Mesenteric fat pad (tissue), 1 donor: Measurements from ENCODE around the gene GSTM5. TPM values are rescaled to one million over a fixed set of nuclear protein-coding genes. Genes with fewer than 3 reads are reported as not detected.
"Not testable (repeated sequence)": the region's sequence is repeated elsewhere in the genome, so short reads cannot be mapped to it uniquely, and the experiment has no call there.

Source experiments
- DNase-seq: peaks from one replicate; pipeline ENCODE4 v3.0.0-alpha.2; 2020; ENCODE audit warnings: low spot score
- total RNA-seq: library from RNA; stranded (reverse); fragmentation: NEBNext Ultra II Directional; extraction: Animal tissue kit (Norgen Biotek cat#: 25700); gene quantifications from one replicate; pipeline ENCODE4 v1.2.1, GENCODE V29; 2021
- donor health status: DM: yes; HTN: yes; CAD: no.

The GSTM5 gene
- total RNA-seq, 1 donor from 2014 or later: 13.1 TPM

GRCh38 chr1:109695138-109695537, 16.9 kb upstream of the GSTM5 start:
- DNase-seq: not testable (repeated sequence)

- no peak for DNase-seq
Measured at GRCh38 chr1:109697066-109697465, 15.0 kb upstream of the GSTM5 start.

GRCh38 chr1:109697861-109698260, 14.2 kb upstream of the GSTM5 start:
- not testable (repeated sequence) for DNase-seq

- DNase-seq: not testable (repeated sequence)
Measured at GRCh38 chr1:109702940-109703339, 9.1 kb upstream of the GSTM5 start.

- no peak for DNase-seq
Measured at GRCh38 chr1:109704173-109704572, 7.9 kb upstream of the GSTM5 start.

GRCh38 chr1:109705411-109705810, 6.6 kb upstream of the GSTM5 start:
- no peak for DNase-seq

- DNase-seq: not testable (repeated sequence)
Measured at GRCh38 chr1:109708949-109709348, 3.1 kb upstream of the GSTM5 start.

- DNase-seq: not testable (repeated sequence)
Measured at GRCh38 chr1:109709822-109710221, 2.2 kb upstream of the GSTM5 start.

- peak; percentile 75 for DNase-seq
Measured at GRCh38 chr1:109712321-109712864, 342 bp downstream of the GSTM5 start.

- no peak for DNase-seq
Measured at GRCh38 chr1:109713636-109714035, 1.6 kb downstream of the GSTM5 start.

GRCh38 chr1:109714661-109715372, 2.8 kb downstream of the GSTM5 start:
- DNase-seq: no peak

- no peak for DNase-seq
Measured at GRCh38 chr1:109716121-109716520, 4.1 kb downstream of the GSTM5 start.

GRCh38 chr1:109716570-109717090, 4.6 kb downstream of the GSTM5 start:
- no peak for DNase-seq

- no peak for DNase-seq
Measured at GRCh38 chr1:109717729-109718128, 5.7 kb downstream of the GSTM5 start.

GRCh38 chr1:109718495-109718894, 6.4 kb downstream of the GSTM5 start:
- DNase-seq: no peak

- no peak for DNase-seq
Measured at GRCh38 chr1:109719337-109719837, 7.3 kb downstream of the GSTM5 start.

- no peak for DNase-seq
Measured at GRCh38 chr1:109721042-109721441, 9.0 kb downstream of the GSTM5 start.

GRCh38 chr1:109721971-109722370, 9.9 kb downstream of the GSTM5 start:
- DNase-seq: no peak

- no peak for DNase-seq
Measured at GRCh38 chr1:109722908-109723691, 11.0 kb downstream of the GSTM5 start.

- no peak for DNase-seq
Measured at GRCh38 chr1:109724933-109725332, 12.9 kb downstream of the GSTM5 start.

- DNase-seq: no peak
Measured at GRCh38 chr1:109725510-109725909, 13.5 kb downstream of the GSTM5 start.

- no peak for DNase-seq
Measured at GRCh38 chr1:109726007-109726406, 14.0 kb downstream of the GSTM5 start.
